GM18867 (cell line): ENCODE measurements around the gene HMOX2.
A peak's percentile ranks its signal among the peaks of the same experiment; 100 is the strongest.

Source experiments
- ATAC-seq: cut with Tn5 transposase; IDR thresholded peaks from one replicate; pipeline ENCODE4 v1.9.1; 2021; ENCODE audit warnings: mild to moderate bottlenecking, moderate library complexity; ENCODE audit not compliant: unreplicated experiment

HMOX2 gene

DNA sequence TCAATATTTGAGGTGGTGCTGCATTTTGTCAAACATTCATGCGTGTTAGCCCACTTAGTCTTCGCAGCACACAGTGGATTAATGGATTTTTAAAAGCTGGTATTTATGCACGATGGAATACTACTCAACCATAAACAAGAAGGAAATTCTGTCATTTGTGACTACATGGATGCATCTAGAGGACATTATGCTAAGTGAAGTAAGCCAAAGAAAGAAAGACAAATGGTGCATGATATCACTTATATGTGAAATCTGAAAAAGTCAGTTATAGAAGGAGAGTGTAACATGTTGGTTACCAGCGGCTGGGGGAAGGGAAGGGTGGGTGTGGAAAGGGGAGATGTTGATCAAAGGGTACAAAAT, 23.0 kb downstream of the HMOX2 start:
- no peak for ATAC-seq

DNA sequence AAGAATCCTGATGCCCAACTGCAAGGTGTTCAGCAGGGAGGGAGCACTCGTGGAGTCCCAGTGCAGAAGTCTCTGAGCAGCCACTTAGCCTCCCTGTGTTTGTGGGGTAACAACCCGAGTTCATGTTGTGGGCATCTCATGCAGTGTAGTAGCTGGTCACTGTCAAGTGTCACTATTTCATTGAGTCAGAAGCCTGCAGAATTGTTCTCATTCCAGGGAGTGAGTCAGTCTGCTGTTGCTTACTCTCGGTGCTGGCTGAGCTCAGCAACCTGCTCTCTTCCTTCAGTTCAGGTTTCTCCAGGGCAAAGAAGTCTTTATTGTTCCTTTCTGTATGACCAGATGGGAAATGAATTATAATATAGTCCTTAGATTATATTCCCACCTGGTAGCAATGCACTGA, 24.1 kb downstream of the HMOX2 start:
- ATAC-seq = no peak

DNA sequence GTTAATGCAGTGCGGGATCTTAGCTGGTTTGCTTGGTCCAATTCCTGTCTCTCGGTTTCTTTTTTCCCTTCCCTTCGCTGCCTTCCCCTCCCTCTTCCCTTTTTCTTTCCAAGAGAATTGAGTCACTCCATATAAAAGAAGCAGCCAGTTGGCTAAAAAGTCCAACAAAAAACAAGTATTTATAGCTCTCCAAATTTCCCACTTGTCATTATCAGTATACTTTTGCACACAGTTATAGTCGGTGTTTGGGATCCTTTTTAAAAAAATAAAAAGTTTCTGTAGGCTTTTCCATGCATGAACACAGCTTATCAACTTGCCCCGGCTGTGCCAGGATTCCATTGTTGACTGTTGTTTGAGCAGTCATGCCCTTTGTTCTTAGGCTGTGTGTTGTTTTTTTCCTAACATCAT, 24.9 kb downstream of the HMOX2 start:
- ATAC-seq = no peak

DNA sequence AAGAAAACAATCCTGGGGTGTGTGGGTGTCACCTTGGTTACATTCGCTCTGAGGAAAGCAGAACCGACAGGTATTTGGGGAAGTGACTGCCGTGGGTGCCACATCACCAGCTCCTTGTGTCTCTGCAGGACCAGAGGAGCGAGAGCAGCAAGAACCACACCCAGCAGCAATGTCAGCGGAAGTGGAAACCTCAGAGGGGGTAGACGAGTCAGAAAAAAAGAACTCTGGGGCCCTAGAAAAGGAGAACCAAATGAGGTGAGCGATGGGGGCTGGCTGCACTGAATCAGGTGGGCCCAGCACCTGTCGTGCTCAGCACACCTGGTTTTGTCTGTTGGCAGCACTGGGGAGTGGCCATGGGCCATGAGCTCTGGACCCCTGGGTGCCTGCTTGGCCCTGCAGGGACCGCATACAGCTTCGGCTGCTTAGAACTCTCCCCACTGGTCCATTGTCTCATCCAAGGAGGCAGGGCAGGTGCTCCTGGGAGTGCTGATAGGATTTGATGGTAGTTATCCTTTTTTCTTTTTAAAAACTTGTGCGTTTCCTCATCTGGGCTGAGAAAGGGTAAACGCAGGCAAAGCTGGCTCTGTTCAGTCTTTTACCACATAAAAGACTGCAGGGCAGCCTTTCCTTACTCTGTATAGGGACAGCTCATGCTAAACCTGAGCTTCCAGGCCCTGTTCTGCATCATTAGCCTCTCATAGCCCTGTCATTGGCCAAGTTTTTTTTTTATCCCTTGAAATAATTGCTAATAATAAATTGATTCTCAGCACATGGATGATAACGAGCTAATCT, 29.4 kb downstream of the HMOX2 start:
- peak; percentile 77 for ATAC-seq

DNA sequence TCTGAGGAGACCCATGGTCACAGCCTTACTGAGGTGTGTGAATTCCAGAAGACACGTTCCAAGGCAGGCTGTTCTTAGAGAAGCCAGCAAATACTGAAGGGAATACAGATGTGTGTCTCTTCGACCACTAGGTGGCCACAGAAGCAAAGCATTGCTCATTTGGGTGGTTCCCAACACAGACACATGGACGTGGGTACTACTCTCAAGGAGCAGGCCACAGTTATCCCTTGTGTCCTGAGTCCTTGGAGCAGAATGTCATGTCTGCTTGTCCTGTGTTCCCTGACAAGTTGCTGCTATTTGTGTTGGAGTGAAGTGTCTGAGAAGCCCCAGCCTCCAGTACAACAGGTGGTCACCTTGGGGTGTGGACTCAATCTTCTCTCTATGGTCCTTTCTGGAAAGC, 30.3 kb downstream of the HMOX2 start:
- no peak for ATAC-seq

DNA sequence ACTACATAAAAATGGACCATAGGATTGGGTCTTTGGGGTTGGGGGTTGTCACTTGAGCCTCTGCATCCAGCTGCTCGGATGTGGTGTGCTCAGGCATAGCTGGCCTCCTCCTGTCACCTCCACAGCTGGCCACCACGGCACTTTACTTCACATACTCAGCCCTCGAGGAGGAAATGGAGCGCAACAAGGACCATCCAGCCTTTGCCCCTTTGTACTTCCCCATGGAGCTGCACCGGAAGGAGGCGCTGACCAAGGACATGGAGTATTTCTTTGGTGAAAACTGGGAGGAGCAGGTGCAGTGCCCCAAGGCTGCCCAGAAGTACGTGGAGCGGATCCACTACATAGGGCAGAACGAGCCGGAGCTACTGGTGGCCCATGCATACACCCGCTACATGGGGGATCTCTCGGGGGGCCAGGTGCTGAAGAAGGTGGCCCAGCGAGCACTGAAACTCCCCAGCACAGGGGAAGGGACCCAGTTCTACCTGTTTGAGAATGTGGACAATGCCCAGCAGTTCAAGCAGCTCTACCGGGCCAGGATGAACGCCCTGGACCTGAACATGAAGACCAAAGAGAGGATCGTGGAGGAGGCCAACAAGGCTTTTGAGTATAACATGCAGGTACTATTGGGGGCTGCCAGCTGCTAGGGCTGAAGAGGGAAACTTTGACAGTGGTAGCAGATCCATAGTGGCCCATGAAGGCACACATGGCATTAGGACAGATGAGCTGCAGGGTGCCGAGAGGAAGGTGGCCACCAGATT, 31.6 kb downstream of the HMOX2 start:
- ATAC-seq = no peak

DNA sequence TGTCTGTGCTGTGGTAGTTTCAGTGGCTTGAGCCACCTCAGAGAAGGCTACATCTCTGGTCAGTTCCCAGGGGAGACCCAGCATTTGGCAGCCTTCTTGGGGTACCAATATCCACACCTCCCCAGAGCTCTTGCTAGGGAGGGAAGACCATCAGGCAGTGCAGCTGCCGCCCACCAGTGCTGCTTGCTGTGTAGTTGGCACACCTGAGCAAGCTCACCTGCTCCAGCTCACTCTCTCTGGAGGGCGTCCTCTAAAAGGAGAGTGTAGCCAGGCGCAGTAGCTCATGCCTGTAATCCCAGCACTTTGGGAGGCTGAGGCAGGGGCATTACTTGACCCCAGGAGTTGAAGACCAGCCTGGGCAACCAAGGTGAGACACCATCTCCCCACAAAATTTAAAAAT, 32.6 kb downstream of the HMOX2 start:
- no peak for ATAC-seq

DNA sequence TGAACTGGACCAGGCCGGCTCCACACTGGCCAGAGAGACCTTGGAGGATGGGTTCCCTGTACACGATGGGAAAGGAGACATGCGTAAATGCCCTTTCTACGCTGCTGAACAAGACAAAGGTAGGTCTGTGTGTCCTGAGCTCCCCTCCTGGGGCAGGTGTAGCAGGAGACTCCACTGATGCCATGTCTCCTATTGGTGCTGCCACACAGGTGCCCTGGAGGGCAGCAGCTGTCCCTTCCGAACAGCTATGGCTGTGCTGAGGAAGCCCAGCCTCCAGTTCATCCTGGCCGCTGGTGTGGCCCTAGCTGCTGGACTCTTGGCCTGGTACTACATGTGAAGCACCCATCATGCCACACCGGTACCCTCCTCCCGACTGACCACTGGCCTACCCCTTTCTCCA, 33.2 kb downstream of the HMOX2 start:
- ATAC-seq = no peak

DNA sequence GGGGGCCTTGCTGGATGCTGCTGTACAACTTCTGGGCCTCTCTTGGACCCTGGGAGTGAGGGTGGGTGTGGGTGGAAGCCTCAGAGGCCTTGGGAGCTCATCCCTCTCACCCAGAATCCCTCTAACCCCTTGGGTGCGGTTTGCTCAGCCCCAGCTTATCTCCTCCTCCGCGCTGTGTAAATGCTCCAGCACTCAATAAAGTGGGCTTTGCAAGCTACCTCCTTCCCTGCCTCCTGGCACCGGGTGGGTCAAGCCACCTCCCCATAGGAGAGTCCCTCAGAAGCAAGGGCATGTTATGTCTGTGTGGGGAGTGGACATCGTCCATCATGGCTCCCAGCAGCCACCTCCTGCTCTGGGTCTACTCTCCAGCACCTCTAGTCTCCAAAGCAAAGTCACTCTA, 33.9 kb downstream of the HMOX2 start:
- no peak for ATAC-seq

DNA sequence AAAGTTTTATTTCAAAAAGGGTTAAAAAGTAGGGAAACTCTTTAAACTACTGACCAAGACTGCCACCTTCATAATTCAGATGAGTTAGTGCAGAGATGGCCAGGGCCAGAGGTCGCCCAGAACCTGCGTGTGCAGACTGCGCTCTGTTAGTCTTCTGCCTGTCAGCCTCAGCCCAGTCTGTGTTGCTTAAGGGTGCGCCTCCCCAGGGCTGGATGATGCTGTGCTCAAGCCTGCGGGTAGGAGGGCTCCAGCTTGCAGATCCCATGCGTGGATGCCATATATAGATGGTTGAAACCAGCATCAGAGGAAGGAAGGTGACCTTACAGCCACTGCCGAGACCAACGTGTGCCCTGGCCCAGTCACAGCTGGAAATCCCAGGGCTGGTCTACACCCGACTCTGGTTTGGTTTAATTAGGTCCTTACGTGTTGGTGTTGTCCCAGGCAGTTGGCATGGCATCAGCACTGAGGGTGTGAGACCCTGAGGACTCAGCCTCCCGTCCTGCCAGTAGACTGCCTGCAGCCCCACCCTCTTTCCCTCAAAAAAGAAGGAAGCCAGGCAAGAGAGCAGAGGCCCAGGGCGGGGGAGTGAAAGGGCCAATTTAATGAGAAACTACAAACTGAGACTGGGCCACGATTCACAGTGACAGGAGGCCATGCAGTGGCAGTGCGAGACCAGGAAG, 34.7 kb downstream of the HMOX2 start:
- no peak for ATAC-seq

DNA sequence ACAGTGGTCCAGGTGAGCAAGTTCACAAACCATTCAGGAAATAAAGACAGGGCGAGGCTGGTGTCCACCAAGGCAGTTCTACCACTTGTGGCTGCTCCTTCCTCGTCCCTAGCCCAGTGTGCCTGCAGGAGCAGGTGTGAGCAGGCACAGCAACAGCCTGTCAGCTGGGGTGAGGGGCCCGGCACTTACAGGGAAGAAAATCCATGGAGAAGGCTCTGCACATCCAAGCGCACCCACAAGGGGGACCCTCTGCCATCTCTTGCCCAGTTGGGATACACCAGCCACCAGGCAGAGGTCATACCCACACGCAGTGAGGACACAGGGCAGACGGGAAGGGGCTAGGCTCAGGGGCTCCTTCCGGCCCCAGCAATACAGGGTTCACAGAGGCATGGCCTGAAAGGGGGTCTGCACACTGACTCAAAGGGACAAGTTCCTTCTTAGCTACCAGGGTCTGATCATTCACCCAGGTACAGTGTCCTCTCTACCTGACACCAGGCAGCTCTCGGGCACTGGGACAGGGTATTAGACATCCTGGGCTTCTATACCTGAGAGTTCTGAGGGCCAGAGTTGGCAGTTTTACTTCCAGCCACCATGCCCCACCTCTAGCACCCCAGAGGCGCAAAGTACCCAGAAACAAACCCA, 35.4 kb downstream of the HMOX2 start:
- ATAC-seq = no peak

DNA sequence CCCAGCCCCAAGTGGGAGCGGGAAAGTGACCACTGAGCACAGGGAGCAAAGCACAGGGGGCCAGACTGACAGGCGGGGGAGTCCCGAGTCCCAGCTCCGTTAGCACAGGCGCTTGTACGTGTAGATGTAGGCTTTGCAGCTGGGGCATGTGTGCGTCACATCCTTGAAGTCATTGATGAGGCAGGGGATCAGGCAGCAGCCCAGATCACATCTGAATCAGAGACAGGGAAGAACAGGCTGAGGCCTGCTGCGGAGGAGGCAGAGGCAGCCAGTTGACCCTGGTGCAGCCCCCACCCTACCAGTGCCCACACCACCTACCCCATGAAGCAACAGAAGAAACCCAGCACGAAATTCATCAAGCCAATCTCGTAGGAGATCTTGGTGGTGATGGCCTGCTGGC, 36.3 kb downstream of the HMOX2 start:
- ATAC-seq = no peak

DNA sequence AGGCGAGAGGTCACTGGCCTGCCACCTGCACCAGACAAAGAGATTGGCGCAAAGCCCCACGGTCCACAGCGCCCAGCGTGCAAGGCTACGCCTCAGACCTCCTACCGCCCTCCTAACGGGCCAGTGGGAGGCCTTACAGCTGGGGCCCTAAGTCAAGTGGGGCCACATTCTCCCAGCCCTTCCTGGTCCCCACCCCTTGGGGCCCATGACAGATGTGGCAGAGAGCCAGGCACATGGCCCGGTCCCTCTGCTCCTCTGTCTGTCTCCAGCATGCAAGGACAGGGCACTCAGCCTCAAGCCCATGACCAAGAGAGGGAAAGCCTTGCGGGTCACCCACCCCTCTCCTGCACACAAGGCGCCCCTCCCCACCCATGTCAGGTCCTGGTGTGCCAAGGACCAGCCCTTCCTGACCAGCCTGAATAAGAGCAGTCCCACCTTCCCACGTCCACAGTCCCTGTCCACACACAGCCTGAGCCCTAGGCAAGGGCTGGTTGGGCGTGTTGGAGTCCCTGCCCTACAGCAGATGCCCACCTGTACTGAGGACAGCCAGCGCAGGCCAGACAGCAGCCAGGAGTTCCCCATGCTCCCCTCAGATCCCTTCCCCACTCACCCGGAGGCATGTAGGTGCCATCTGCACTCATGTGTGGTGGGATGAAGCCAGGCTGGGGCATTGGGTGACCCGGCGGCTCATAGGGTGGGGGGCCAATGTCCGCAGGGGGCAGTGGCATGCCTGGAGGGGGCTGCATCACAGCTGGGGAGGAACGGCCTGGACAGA, 37.1 kb downstream of the HMOX2 start:
- ATAC-seq = no peak

DNA sequence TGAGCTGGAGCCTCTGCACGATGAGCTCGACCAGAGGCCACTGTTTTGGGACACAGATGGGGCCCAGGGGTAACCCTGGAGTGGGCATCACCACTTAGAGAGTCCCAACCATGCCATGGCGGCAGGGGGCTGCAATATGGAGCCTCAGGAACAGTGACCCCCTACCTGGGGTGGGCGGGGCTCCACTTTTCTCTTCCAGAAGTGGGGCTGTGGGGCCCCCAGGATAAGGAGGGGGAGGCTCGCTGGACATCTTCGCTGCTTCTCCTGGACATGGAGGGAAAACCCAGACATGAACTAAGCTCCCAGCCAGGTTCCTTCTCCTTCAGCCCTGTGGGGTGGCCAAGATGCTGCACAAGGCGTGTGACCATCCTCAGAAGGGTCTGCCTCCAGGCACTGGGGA, 37.7 kb downstream of the HMOX2 start:
- ATAC-seq = no peak

DNA sequence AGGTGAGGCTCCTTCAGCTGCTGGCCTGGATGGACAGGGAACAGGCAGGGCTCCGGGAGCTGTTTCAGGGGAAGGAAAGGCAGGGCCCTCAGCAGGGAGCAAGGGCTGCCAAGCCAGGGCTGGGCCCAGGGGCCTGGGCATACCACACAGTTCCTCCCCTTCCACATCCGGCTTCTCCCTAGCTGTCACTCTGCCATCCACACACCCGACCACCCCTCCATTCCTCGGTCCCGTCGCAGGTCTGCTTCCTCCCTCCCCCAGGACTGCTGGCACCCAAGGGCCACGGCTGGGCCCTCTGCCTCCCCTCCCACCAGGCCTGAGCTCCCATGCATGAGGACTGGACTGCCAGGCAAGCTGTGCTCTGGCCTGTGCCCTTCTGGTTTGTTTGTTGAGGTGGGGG, 38.4 kb downstream of the HMOX2 start:
- ATAC-seq = no peak

DNA sequence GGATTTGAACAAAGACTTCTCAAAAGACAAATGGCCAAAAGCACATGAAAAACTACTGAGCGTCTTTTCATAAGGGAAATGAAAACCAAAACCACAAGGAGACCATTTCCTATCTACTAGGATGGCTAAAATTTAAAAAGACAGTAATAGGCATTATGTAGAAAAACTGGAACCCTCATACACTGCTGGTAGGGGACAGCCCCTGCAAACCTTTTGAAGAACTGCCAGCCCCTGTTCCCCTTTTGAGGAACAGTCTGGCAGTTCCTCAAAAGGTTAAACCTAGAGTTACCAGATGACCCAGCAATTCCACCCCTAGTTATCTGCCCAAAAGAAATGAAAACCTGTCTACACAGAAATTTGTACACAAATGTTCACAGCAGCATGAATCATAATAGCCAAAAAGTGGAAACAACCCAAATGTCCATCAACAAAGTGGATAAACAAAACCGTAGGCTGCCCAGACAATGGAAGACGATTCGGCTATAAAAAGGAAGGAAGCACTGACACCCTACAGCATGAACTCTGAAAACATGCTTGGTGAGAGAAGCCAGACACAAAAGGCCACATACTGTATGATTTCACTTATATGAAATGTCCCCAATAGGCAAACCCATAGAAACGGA, 39.5 kb downstream of the HMOX2 start:
- no peak for ATAC-seq

DNA sequence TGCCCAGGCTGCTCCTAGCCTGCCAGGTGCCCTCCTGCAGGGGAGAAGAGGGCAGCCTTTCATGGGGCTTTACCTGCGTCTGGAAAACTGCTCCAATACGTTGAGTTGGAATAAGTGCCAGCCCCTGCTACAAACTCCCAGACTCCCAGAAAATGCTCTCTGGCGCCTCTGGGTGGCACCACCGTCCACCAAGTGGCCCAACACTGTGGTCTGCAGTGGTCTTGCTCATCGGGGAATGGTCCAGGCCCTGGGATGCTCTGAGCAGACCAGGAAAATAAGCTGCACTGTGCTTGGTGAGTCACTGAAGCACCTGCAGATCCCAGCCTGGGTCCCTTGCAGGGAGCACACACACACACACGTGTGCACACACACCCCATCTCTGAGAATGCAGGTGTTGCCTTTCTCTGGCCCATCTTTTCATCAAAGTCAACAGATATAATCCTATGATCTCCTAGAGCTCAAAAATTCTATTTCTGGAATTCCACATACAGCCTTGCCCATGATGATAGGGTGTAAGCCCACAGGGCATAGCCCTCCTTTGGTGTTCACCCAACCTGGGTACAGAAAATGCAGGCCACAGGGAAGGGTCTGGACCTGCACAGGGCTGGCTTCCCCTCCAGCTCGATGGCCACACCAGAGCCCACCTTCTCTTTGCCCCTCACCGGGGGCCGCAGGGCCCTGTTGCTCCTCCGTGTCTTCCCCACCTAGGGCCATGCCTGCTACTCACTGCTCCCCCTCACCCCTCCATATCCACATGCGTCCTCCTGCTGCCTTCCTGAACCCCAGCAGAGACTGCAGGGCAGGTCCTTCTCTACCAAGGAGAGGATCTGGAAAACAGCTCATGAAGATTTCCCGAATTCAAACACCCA, 41.8 kb downstream of the HMOX2 start:
- ATAC-seq = no peak

DNA sequence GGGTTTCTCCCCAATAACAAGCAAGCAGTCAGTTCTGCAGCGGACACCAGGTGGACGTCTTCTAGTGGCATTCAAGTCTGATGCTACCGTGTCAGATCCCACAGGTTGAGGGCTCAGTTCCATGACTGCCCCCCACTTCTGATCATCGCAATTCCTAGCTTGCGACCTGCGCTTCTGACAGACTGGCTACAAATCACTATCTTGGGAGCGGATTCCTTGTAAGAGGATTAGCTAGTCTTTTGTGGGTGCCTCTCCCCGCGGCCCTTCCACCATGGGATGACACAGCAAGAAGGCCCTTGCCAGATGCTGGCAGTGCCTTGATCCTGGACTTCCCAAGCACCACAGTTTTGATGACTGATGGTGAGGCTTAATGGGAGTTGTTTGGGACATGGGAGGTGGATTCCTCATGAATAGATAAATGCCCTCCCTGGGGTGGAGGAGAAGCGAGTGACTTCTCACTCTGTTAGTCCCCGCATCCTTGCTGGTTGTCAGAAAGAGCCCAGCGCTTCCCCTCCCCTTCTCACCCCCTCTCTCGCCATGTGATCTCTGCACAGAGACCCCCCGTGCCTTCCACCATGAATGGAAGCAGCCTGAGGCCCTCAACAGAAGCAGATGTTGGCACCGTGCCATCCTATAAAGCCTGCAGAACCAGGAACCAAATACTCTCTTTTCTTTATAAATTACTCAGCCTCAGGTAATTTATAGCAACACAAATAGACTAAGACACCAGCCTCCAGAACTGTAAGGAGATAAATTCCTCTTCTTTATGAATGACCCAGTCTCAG, 43.3 kb downstream of the HMOX2 start:
- no peak for ATAC-seq

DNA sequence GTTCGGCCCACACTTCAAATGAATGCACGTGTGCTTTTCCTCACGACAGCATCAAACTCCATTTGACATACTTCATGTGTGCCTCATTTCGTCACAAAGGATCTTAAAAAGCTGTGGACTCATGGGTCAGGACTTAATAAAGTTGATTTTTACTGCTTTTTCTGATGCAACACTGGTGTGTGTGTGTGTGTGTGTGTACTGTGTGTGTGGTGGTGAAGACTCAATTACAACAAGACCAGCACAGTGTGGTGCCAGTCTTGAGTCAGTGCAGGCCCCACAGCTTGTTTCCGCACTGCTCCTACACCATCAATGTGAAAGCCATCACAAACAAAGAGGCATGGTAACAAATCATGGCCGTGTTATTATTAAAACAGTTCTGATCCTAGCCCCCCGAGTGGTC, 44.7 kb downstream of the HMOX2 start:
- ATAC-seq = no peak
